Endothelial cell of umbilical vein (primary cell): Measurements from ENCODE around the gene IFITM2. TPM values are rescaled to one million over a fixed set of nuclear protein-coding genes. Genes with fewer than 3 reads are reported as not detected.

Experiments
- BruUV-seq: library from RNA; stranded (reverse); fragments of 400-500 nt; replicated peaks from 2 replicates; lab custom pipeline; 2021; lab: Mats Ljungman, UMichigan
- CTCF ChIA-PET: fragments of 300-600, 350-600 bp; sonication (Branson Sonifier 250); formaldehyde crosslinking; loops from one replicate; lab custom pipeline; 2021; ENCODE audit warnings: antibody characterized with exemption, inconsistent platforms; lab: Charles Lee
- POLR2A ChIA-PET: fragments of 300-600, 350-600 bp; sonication (Branson Sonifier 250); formaldehyde crosslinking; loops from one replicate; lab custom pipeline; 2021; ENCODE audit warnings: antibody characterized with exemption, inconsistent platforms; lab: Charles Lee
- DNase-seq: peaks from one replicate; pipeline ENCODE4 v3.0.0-alpha.2; 2011; ENCODE audit warnings: low read depth, low spot score
- FAIRE-seq: peaks from 2 replicates; lab custom pipeline; 2011; peaks lifted over from hg19 to GRCh38; lab: Jason Lieb, UNC
- H2AFZ ChIP-seq: 2 replicates; pipeline ENCODE4 v1.6.0; 2012; ENCODE audit warnings: low read depth, low read length, control low read depth, inconsistent platforms
- H3K27ac ChIP-seq: 2 replicates; pipeline ENCODE4 v1.5.1; 2011; ENCODE audit warnings: low read depth, mild to moderate bottlenecking, control low read depth, low read length, moderate library complexity; ENCODE audit not compliant: insufficient read depth
- H3K27me3 ChIP-seq, 2 experiments: 2 replicates each; pipeline versions ENCODE4 v1.6.0 to v1.6.1; 2011; ENCODE audit warnings: low read length in 2 of 2, mixed read lengths in 1 of 2; ENCODE audit not compliant: control insufficient read depth in 2 of 2, insufficient read depth in 2 of 2
- H3K36me3 ChIP-seq, 2 experiments: 2 replicates in 1 of 2; 3 replicates in 1 of 2; pipeline ENCODE4 v1.5.1; 2011; ENCODE audit warnings: low read length in 2 of 2, mild to moderate bottlenecking in 1 of 2, moderate library complexity in 1 of 2; ENCODE audit not compliant: control insufficient read depth in 2 of 2, insufficient read depth in 2 of 2; ENCODE audit errors: extremely low read depth in 1 of 2
- H3K4me1 ChIP-seq: 3 replicates; pipeline ENCODE4 v1.5.1; 2011; ENCODE audit warnings: mild to moderate bottlenecking, low read length; ENCODE audit not compliant: control insufficient read depth, insufficient read depth; ENCODE audit errors: extremely low read depth
- H3K4me2 ChIP-seq: 2 replicates; pipeline ENCODE4 v1.6.1; 2011; ENCODE audit warnings: low read length, control low read depth, mixed read lengths; ENCODE audit not compliant: insufficient read depth
- H3K4me3 ChIP-seq, 3 experiments: fragments of 200-600 bp in 1 of 3; sonication (generic), shearing (Covaris generic) in 1 of 3; replicated peaks in 1 of 3; 2 replicates each; pipeline ENCODE4 v1.5.1; 2011 to 2016; ENCODE audit warnings: control low read depth in 3 of 3, low read length in 3 of 3, mild to moderate bottlenecking in 2 of 3, inconsistent platforms in 1 of 3, low read depth in 1 of 3, moderate library complexity in 1 of 3; ENCODE audit not compliant: insufficient read depth in 1 of 3
- H3K79me2 ChIP-seq: 2 replicates; pipeline ENCODE4 v1.6.0; 2012; ENCODE audit warnings: low read length, inconsistent platforms; ENCODE audit not compliant: control insufficient read depth, insufficient read depth
- H3K9ac ChIP-seq: replicated peaks from 2 replicates; pipeline ENCODE3; 2011; ENCODE audit warnings: low read length, control low read depth; ENCODE audit not compliant: insufficient read depth; ENCODE audit errors: extremely low read depth
- H3K9me1 ChIP-seq: replicated peaks from 3 replicates; pipeline ENCODE4 v1.6.0; 2011; ENCODE audit warnings: mild to moderate bottlenecking, low read length; ENCODE audit not compliant: control insufficient read depth, insufficient read depth; ENCODE audit errors: extremely low read depth
- H3K9me3 ChIP-seq: replicated peaks from 2 replicates; pipeline ENCODE4 v1.5.1; 2012; ENCODE audit warnings: low read length, inconsistent platforms; ENCODE audit not compliant: control insufficient read depth, insufficient read depth
- H4K20me1 ChIP-seq: replicated peaks from 2 replicates; pipeline ENCODE3; 2011; ENCODE audit warnings: mild to moderate bottlenecking, low read length; ENCODE audit not compliant: control insufficient read depth, insufficient read depth; ENCODE audit errors: extremely low read depth
- EZH2 ChIP-seq: IDR thresholded peaks from 2 replicates; pipeline ENCODE4 v1.6.1; 2012; ENCODE audit warnings: borderline replicate concordance, low read depth, mild to moderate bottlenecking, moderate library complexity, low read length, inconsistent platforms; ENCODE audit not compliant: severe bottlenecking
- FOS ChIP-seq: IDR thresholded peaks from 2 replicates; pipeline ENCODE4 v1.6.1; 2011; ENCODE audit warnings: mild to moderate bottlenecking, low read length, moderate library complexity, borderline replicate concordance; ENCODE audit not compliant: insufficient read depth
- GATA2 ChIP-seq: IDR thresholded peaks from 2 replicates; pipeline ENCODE4 v1.7.0; 2011; ENCODE audit warnings: low read depth, mild to moderate bottlenecking, moderate library complexity, mixed read lengths, low read length; ENCODE audit not compliant: insufficient read length, insufficient read depth
- JUN ChIP-seq: IDR thresholded peaks from 2 replicates; pipeline ENCODE4 v1.6.1; 2011; ENCODE audit warnings: borderline replicate concordance, low read depth; ENCODE audit not compliant: insufficient read length, insufficient read depth
- MAX ChIP-seq: IDR thresholded peaks from 2 replicates; pipeline ENCODE4 v1.6.1; 2011; ENCODE audit not compliant: insufficient read depth, insufficient read length
- MYC ChIP-seq: IDR thresholded peaks from one replicate; pipeline ENCODE4 v1.6.1; 2011; ENCODE audit warnings: mild to moderate bottlenecking, low read depth, low read length
- POLR2A ChIP-seq: IDR thresholded peaks from 2 replicates; pipeline ENCODE4 v1.6.1; 2012; ENCODE audit warnings: low read depth, mild to moderate bottlenecking, control low read depth, low read length
- POLR2AphosphoS5 ChIP-seq: IDR thresholded peaks from 2 replicates; pipeline ENCODE4 v1.6.1; 2012; ENCODE audit warnings: low read depth, mild to moderate bottlenecking, control low read depth, low read length, moderate library complexity; ENCODE audit not compliant: insufficient read depth
- dilution Hi-C: fragments of 300-500 bp; cut with MboI; formaldehyde crosslinking; loops from one replicate; pipeline ENCODE4 v1.15.0; 2019; ENCODE audit warnings: low sequenced_read_pairs; ENCODE audit not compliant: extremely low pct_ligation_motif_present
- intact Hi-C: fragments of 100-400 bp; cut with micrococcal nuclease; formaldehyde crosslinking; loops from one replicate; pipeline ENCODE4 v1.10.0; 2022
- polyA plus RNA-seq, 4 experiments: library from polyadenylated mRNA; depleted of rRNA in 3 of 4; stranded (reverse) in 3 of 4; unstranded in 1 of 4; fragments of >200 nt; gene quantifications; 2 replicates each; pipeline versions ENCODE4 v1.2.1 to v1.2.3, GENCODE V29; 2011 to 2012; ENCODE audit warnings: missing spikeins in 1 of 4
- total RNA-seq: library from RNA; stranded (reverse); gene quantifications from 2 replicates; pipeline ENCODE4 v1.2.3, GENCODE V29; 2021
- TF ChIP-seq, protein P1 (sequence below), 2 donors: IDR thresholded peaks; 1 replicate in 1 of 2; 2 replicates in 1 of 2; pipeline ENCODE4 v1.5.1; 2011; ENCODE audit warnings: low read length in 2 of 2, mild to moderate bottlenecking in 2 of 2, moderate library complexity in 2 of 2, control low read depth in 1 of 2, inconsistent platforms in 1 of 2, low read depth in 1 of 2; ENCODE audit not compliant: insufficient read depth in 1 of 2; ENCODE audit errors: extremely low read depth in 1 of 2

IFITM2 gene
- total and polyA plus RNA-seq, 2 donors (not counting 3 experiments of a cell fraction or from before 2014, with no cell fraction given): 219 to 1,135 TPM

- TF ChIP-seq POLR2AphosphoS5 (no peak), FOS (no peak), MAX (no peak), MYC (no peak), JUN (no peak), GATA2 (no peak)
- no peaks in the 10 kb centered on the region for H3K4me1 ChIP-seq
- no TSS peak for BruUV-seq
- H3K27me3 ChIP-seq: peaks cover 3 to 8% of the 10 kb centered on the region in 2 experiments
- intact Hi-C loops (no loop called here), dilution Hi-C loops (no loop called here)
- H3K9me1 ChIP-seq: no peaks in the 10 kb centered on the region
- no peak overlapping the region for H3K4me2 ChIP-seq
- FAIRE-seq: no peak
- H3K36me3 ChIP-seq: no peaks in the 10 kb centered on the region
- no peak overlapping the region for H2AFZ ChIP-seq
- H4K20me1 ChIP-seq: no peaks in the 10 kb centered on the region
- no peak for DNase-seq
- no peak overlapping the region for H3K27ac ChIP-seq
- H3K9ac ChIP-seq: no peak overlapping the region
- POLR2A ChIA-PET: no interaction called here
- no peak overlapping the region for H3K4me3 ChIP-seq
- H3K9me3 ChIP-seq: no peaks in the 10 kb centered on the region
- no peaks in the 10 kb centered on the region for H3K79me2 ChIP-seq
- CTCF ChIA-PET: interaction anchor here (1.4 kb wide), 1 partner anchor 13 kb away, joined by 3 read pairs; no protein-coding TSS in a partner anchor
Observed at GRCh38 chr11:342328-342727, 34.7 kb downstream of the IFITM2 start.

DNA sequence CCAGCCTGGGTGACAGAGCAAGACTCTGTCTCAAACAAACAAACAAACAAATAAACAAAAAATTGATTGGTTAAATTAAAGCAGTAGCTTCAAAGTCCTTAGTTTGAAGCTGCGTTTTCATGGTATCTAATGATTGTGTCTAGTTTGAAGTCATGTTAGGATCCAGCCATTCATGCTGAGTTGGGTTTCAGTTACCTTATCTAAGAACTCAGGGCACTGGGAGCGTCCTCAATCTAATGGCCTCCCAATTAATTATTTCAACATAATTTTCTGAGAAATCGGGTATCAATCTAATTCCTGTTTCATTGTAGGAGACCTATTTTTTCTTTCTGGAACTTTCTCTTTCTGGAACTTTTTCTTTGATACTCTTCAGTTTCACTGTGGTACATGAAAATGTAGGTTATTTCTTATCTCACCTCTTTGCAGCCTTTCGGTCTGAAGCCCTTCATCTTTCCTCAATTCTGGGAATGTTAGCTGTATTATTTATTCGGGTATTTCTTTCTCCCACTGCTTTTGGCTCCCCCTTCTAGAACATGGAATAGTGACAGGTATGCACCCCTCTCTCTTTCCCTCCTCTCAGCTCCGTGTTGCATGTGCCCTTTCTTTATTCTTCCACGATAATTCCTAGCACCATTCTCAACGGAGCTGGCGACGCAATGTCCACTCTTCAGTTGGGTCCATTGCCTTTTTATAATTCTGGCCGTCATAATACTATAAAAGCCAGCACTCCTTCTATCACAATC lies 37.4 kb downstream of the IFITM2 start:
- CTCF ChIA-PET: no interaction called here
- H4K20me1 ChIP-seq: no peaks in the 10 kb centered on the region
- dilution Hi-C loops: no loop called here
- H3K4me1 ChIP-seq: no peaks in the 10 kb centered on the region
- H3K79me2 ChIP-seq: no peaks in the 10 kb centered on the region
- BruUV-seq: no TSS peak
- DNase-seq (no peak), FAIRE-seq (no peak)
- intact Hi-C loops: no loop called here
- H3K4me3 ChIP-seq: no peak overlapping the region
- H3K36me3 ChIP-seq: no peaks in the 10 kb centered on the region
- H3K9ac ChIP-seq: no peak overlapping the region
- no peak overlapping the region for H3K4me2 ChIP-seq
- H3K27ac ChIP-seq: no peak overlapping the region
- no peak overlapping the region for H2AFZ ChIP-seq
- peaks cover 2 to 8% of the 10 kb centered on the region in 2 experiments for H3K27me3 ChIP-seq
- POLR2A ChIA-PET: no interaction called here
- TF ChIP-seq JUN (no peak), MAX (no peak), MYC (no peak), POLR2A (no peak), EZH2 (no peak), FOS (no peak), POLR2AphosphoS5 (no peak), GATA2 (no peak)
- TF ChIP-seq, protein P1, sequence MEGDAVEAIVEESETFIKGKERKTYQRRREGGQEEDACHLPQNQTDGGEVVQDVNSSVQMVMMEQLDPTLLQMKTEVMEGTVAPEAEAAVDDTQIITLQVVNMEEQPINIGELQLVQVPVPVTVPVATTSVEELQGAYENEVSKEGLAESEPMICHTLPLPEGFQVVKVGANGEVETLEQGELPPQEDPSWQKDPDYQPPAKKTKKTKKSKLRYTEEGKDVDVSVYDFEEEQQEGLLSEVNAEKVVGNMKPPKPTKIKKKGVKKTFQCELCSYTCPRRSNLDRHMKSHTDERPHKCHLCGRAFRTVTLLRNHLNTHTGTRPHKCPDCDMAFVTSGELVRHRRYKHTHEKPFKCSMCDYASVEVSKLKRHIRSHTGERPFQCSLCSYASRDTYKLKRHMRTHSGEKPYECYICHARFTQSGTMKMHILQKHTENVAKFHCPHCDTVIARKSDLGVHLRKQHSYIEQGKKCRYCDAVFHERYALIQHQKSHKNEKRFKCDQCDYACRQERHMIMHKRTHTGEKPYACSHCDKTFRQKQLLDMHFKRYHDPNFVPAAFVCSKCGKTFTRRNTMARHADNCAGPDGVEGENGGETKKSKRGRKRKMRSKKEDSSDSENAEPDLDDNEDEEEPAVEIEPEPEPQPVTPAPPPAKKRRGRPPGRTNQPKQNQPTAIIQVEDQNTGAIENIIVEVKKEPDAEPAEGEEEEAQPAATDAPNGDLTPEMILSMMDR (IDR thresholded peaks at IDR 0.05; ENCODE audit: extremely low read depth in 1 of 2, insufficient read depth in 1 of 2, low read depth in 1 of 2, low read length in 2 of 2): no peak
- H3K9me3 ChIP-seq: no peaks in the 10 kb centered on the region
- H3K9me1 ChIP-seq: no peaks in the 10 kb centered on the region
